GM18517 (cell line): Measurements from ENCODE around the gene KMT2C.
"Not testable (repeated sequence)": the region's sequence is repeated elsewhere in the genome, so short reads cannot be mapped to it uniquely, and the experiment has no call there.

ENCODE experiments used
- ATAC-seq: cut with Tn5 transposase; IDR thresholded peaks from one replicate; pipeline ENCODE4 v1.9.1; 2021; ENCODE audit warnings: mild to moderate bottlenecking, moderate library complexity; ENCODE audit not compliant: unreplicated experiment

Gene KMT2C

DNA sequence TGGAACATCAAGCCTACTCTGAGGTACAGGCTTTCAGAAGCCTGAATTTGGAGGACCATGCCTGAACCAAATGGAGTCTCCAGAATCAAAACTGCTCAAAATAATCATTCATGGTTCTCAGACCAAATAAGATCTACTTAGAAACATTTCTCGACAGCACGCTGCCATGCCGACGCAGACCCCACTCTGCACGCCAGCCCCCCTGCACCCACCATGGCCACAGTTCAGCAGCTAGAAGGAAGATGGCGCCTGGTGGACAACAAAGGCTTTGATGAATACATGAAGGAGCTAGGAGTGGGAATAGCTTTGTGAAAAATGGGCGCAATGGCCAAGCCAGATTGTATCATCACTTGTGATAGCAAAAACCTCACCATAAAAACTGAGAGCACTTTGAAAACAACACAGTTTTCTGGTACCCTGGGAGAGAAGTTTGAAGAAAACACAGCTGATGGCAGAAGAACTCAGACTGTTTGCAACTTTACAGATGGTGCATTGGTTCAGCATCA, 6.6 kb upstream of the KMT2C start:
- ATAC-seq, result no peak

DNA sequence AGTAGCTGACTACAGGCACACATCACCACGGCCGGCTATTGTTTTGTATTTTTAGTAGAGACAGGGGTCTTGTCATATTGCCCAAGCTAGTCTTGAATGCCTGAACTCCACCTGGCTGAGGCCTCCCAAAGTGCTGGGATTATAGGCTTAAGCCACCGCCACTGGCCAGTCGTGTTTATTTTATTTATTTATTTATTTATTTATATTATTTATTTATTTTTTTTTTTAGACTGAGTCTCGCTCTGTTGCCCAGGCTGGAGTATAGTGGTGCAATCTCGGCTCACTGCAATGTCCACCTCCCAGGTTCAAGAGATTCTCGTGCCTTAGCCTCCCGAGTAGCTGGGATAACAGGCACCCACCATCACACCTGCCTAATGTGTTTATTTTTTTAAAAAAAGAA, 6.0 kb upstream of the KMT2C start:
- ATAC-seq, result not testable (repeated sequence)

GRCh38 chr7:152441168-152441567, 5.4 kb upstream of the KMT2C start:
- not testable (repeated sequence) for ATAC-seq

- ATAC-seq, result not testable (repeated sequence)
These were observed 2.2 kb upstream of the KMT2C start for GRCh38 chr7:152438017-152438416.

DNA sequence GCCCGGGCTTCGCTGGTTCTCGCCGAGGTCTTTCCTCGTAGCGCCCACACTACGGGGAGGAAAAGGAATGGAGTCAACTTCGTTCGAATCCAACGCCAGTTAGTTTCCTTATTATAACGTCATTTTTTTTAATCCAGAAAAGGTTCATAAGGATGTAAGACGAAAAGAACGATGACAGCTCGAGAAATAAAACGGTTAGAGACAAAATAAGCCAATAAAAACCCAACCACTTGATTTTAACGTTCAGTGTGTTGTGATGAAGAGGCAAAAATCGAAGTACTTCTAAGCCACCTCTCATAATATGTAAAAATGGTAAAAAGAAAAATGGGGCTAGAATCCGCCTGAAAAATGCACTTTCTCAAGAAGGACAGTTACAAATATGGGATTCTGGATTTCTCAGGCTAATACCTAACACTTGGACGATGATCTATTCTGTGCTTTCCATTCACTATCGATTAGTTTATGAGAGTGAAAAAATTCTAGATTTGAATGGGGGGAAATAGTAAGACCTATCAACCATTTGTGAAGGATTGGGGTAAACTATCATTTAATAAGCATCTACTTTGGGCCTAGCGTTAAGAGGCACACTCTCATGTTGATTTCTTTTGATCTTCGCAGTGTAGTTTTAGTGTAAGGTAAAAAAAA, 1.2 kb upstream of the KMT2C start:
- not testable (repeated sequence) for ATAC-seq

- ATAC-seq, result peak; percentile 36
These were observed 518 bp upstream of the KMT2C start for GRCh38 chr7:152436111-152436930.

- ATAC-seq, result peak; percentile 38
These were observed 1.1 kb downstream of the KMT2C start for GRCh38 chr7:152434511-152435383.

DNA sequence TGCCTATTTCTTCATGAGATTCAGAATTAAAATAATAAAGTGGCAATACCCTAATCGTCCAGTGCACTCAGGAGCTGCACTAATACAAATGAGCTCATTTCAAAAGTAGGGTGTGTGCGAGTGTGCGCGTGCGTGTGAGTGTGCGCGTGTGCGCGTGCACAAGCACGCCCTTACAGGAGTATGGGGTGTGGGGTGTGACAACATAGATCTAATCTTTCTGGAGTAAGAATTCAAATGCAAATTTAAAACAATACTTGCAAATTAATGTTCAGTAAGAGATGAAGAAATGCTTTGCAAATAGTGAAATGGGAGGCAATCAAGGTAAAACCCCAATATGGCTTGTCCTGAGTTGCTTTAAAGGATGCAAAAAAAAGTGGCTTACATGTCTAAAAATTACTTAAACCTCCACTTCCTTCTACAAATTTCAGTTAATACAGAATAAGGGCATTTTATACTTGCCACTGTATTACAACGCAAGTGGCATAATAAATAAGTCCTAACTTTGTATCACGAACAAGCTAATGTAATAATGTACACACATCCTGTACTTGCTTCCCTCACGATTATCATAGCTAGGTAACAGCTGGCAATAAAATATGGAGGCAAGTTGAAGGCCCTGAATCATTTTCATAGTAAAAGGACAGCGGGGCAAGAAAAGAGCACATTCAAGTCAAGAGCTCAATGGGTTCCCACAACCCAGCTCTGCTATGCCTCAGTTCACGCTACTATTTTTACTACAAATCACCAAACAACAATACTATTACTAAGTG, 1.9 kb downstream of the KMT2C start:
- peak; percentile 34 for ATAC-seq

GRCh38 chr7:152432735-152433134, 3.1 kb downstream of the KMT2C start:
- not testable (repeated sequence) for ATAC-seq

GRCh38 chr7:152430854-152431253, 4.9 kb downstream of the KMT2C start:
- no peak for ATAC-seq

GRCh38 chr7:152430118-152430517, 5.7 kb downstream of the KMT2C start:
- ATAC-seq, result not testable (repeated sequence)

GRCh38 chr7:152424348-152425108, 11.3 kb downstream of the KMT2C start:
- no peak for ATAC-seq

GRCh38 chr7:152423991-152424347, 11.8 kb downstream of the KMT2C start:
- ATAC-seq, result no peak

GRCh38 chr7:152423171-152423570, 12.6 kb downstream of the KMT2C start:
- not testable (repeated sequence) for ATAC-seq

- not testable (repeated sequence) for ATAC-seq
These were observed 14.9 kb downstream of the KMT2C start for GRCh38 chr7:152420950-152421349.

DNA sequence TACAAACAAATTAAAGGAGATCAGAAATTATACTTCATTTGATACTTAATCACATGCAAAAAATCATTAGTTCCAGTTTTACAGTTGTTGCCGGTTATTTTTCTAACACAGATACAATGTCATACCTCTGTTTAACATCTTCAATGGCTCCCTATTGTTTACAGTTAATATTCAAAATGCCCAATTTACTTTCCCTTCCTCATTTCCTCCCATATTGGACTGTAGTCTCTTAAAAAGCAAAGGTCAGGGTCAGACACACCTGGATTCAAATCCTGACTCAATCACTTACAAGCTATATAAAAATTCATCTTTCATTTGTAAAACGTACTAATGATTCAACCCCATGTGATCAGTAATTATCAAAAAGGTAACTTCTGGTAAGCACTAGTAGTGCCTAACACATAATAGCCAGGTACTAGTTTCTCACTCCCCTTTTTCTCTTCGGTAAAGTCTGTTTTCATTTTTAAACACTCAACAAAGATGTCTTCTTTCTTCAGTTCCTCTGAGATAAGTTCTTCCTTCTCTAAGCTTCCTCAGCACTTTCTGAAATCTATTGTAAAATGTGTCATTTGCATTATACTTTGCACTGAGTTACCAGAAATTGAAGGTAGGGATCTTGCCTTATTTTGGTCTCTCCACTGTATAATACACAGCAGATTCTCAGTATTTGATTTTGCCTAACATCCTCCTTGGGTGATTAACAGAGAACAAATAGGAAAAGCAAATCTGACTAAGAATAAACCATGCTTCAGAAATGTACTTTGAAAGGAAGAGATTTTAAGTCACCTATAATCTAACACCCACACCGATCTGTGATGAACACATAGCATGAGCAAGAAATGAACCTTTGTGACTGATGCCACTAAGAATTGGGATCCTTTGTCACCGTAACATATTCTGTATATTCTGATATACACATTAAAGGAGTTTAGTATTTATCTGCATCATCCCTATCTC, 16.1 kb downstream of the KMT2C start:
- ATAC-seq, result no peak

DNA sequence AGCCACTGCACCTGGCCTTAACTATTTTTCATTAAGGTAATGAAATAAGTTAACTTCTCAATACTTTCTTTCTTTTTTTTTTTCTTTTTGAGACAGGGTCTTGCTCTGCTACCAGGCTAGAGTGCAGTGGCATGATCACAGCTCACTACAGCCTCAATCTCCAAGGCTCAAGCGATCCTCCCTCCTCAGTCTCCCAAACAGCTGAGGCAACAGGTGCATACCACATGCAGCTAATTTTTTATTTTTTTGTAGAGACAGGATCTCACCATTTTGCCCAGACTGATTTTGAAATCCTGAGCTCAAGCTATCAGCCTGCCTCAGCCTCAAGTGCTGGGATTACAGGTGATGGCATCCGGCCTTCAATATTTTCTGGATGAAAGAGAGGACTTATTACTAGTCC, 21.0 kb downstream of the KMT2C start:
- no peak for ATAC-seq

GRCh38 chr7:152411389-152411788, 24.4 kb downstream of the KMT2C start:
- ATAC-seq, result no peak

DNA sequence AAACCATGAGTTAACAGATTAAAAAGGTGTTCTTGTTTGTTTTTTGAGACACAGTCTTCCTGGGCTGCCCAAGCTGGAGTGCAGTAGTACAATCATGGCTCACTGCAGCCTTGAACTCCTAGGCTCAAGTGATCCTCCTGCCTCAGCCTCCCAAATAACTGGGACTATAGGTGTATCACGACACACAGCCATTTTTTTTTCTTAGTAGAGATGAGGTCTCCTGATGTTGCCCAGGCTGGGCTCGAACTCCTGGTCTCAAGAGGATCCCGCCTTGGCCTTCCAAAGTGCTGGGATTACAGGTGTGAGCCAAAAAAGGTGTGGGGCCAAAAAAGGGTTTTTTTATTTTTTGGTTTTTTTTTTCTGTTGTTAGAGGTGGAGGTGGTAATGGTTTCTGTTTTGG, 29.3 kb downstream of the KMT2C start:
- no peak for ATAC-seq
